DMS79 treated with DMSO at 0.1 percent for 48 hours (cell line): ENCODE measurements around the gene HDGFL2.

Experiments
- DNase-seq: peaks from one replicate; lab custom pipeline; 2025; lab: John Stamatoyannopoulos, UW

The HDGFL2 gene

GRCh38 chr19:4499855-4500254, 27.8 kb downstream of the HDGFL2 start:
- no peak for DNase-seq

GRCh38 chr19:4500841-4501591, 28.9 kb downstream of the HDGFL2 start:
- DNase-seq = no peak

GRCh38 chr19:4501691-4502090, 29.6 kb downstream of the HDGFL2 start:
- DNase-seq = no peak

GRCh38 chr19:4502282-4503131, 30.4 kb downstream of the HDGFL2 start:
- no peak for DNase-seq

- no peak for DNase-seq
Observed at GRCh38 chr19:4503132-4503824, 31.2 kb downstream of the HDGFL2 start.

GRCh38 chr19:4503825-4504170, 31.7 kb downstream of the HDGFL2 start:
- no peak for DNase-seq

- DNase-seq = no peak
Observed at GRCh38 chr19:4504297-4504701, 32.2 kb downstream of the HDGFL2 start.

GRCh38 chr19:4504891-4505569, 32.9 kb downstream of the HDGFL2 start:
- DNase-seq = no peak

- DNase-seq = no peak
Observed at GRCh38 chr19:4505570-4506448, 33.7 kb downstream of the HDGFL2 start.

- DNase-seq = no peak
Observed at GRCh38 chr19:4506449-4507149, 34.5 kb downstream of the HDGFL2 start.

GRCh38 chr19:4507150-4507452, 35.0 kb downstream of the HDGFL2 start:
- DNase-seq = no peak

GRCh38 chr19:4507804-4508203, 35.7 kb downstream of the HDGFL2 start:
- no peak for DNase-seq

- DNase-seq = no peak
Observed at GRCh38 chr19:4508698-4509097, 36.6 kb downstream of the HDGFL2 start.

- no peak for DNase-seq
Observed at GRCh38 chr19:4510435-4511255, 38.5 kb downstream of the HDGFL2 start.

- DNase-seq = no peak
Observed at GRCh38 chr19:4511300-4512054, 39.4 kb downstream of the HDGFL2 start.

GRCh38 chr19:4512070-4512469, 40.0 kb downstream of the HDGFL2 start:
- DNase-seq = no peak

- DNase-seq = no peak
Observed at GRCh38 chr19:4513248-4513647, 41.2 kb downstream of the HDGFL2 start.

- DNase-seq = no peak
Observed at GRCh38 chr19:4515732-4516131, 43.6 kb downstream of the HDGFL2 start.
